NOMO-1 treated with DMSO at 0.1 percent for 48 hours (cell line): ENCODE measurements around the gene KDM4B.
"Not testable (repeated sequence)": the region's sequence is repeated elsewhere in the genome, so short reads cannot be mapped to it uniquely, and the experiment has no call there.

Source experiments
- DNase-seq: peaks from one replicate; lab custom pipeline; 2025; ENCODE audit not compliant: unreplicated experiment; lab: John Stamatoyannopoulos, UW

Gene KDM4B

DNA sequence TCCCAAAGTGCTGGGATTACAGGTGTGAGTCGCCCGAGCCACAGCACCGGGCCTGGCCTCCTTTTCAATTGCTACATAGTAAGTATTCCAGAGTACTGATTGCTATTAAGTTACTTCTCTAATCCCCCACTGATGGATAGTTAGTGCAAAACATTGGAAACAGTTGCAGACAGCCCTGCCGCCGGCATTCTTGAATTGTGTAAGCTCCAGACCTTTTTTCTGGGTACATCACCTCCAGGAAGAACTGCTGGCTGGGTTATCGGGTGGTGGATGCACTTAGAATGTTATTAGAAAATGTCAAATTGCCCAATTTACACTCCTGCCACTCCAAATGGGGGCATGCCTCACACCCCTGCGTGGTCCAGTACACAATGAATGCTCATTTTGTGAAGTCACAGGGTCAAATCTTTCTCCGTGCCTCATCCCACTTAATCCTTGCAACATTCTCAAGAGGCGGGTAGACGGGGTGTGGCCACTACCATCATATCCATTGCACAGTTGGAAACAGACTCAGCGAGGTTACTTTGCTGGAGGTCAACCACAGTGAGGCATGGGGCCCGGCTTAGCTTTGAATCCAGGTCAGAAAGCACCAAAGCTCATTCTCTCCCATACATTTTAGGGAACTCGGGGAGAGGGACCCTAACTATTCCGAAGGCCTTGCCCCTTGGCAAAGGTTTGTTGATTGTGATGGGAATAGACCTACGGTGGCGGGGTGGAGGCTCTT is 1.0 kb upstream of the KDM4B start:
- peak; percentile 50 for DNase-seq

DNA sequence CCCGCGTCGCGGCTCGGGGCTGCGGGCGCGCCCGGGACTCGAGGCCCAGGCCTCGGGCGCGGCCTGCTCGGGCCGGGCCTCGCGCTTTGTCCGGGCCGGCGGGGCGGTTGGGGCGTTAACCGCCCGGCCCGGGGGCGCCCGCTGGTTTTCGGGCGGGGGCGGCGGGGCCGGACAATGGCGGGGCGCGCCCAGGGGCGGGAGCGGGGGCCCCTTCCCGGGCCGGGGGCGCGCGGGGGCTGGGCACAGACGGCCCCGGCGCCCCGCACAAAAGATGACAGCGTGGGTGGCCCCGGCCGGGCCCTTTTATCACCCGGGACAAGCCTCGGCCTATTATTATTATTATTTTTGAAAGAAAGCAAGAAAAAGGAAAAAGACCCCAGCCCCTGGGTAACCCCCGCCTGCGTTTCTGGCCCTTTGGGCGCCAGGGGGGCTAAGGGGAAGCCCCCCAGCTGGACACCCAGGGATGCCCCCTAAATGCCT is 419 bp downstream of the KDM4B start:
- DNase-seq = no peak

DNA sequence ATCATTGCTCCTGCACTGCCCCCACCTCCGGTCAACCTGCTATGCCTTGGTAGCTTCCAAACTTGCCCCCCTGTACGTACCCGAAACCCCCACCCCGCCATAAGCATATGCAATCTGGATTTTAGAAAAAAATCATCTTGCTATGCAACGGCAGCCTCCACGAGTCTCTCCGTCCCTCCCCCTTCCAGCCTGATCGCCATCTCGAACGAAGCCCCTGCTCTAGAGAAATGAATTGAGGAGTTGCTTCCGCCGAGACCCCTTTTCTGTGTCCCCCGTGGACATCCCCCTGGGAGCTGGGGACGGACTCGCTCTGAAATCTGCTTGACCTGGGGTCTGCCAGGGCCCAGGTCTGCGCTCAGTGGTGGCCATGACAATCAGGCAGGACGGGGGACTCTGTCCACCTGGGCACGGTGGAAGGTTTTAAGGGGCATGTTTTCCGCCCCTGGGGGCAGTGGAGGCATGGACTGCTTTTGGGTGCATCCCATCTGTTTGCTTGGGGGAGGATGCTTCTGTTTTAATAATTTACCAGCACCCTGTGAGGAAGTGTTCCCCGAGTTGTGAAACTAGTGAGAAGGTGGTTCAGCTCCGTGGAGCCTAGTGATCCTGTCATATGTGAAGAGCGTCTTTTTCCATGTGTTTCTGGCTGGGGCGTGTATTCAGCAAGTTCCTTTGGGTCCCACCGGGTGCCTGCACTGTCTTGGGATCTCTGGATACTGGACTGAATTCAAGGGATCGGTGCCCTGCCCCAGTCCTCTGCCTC is 1.0 kb downstream of the KDM4B start:
- DNase-seq = peak; percentile 79

DNA sequence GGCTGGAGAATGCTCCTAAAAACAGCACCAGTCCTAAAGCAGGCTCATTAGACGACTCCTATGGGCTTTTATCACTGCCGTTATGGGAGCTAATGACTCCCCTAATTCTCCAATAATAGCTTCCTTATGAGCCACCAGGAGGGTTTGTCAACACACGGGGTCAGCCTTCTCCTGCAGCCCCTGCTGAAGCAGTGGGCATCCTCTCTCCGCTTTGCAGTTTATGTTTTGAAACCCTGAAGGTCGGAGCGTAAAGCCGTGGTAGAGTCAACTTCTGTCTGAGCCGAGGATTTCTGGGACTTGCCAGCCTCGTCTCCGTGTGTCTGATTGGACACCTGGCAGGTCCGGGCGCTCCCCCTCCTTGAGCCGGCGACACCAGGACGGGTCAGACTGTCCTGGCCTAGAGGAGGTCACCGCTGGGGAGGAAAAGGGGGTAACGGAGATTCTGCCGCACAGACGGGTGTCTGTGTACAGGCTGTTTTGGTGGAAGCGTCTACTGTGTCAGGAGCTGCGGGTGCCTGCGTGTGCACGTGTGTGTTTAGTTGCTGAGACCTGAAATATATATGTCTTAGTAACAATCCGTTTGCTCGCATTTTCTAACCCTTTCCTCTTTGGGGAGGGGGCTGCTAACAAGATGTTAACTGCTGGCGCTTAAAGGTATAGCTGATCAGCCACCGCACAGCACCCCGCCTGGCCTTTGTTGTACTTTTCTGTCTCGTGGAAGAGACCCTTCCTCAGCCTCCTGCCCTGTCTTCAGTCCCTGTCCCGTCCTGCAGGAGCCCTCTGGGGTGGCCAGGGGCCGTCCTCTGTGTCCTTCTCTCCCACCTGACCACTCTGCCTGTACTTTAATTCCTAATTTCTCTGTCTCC is 1.9 kb downstream of the KDM4B start:
- no peak for DNase-seq

DNA sequence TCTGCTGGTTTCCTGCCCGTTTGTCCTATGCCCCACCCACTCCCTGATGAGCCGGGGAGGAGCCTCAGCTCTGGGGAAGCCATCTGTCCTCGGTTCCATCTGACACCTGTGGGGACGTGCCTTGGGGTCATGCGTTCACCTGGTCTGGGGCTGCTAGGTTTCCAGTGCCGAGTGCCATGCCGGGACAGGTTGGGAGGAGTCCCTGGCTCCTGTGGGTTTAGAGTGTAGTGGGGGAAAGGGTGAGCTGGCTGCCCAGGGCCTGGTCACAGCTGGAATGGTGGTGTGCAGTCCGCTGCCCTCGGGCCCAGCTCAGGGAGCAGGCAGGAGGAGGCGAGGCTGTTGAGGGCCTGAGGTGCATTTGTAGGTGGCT is 2.5 kb downstream of the KDM4B start:
- DNase-seq = no peak

DNA sequence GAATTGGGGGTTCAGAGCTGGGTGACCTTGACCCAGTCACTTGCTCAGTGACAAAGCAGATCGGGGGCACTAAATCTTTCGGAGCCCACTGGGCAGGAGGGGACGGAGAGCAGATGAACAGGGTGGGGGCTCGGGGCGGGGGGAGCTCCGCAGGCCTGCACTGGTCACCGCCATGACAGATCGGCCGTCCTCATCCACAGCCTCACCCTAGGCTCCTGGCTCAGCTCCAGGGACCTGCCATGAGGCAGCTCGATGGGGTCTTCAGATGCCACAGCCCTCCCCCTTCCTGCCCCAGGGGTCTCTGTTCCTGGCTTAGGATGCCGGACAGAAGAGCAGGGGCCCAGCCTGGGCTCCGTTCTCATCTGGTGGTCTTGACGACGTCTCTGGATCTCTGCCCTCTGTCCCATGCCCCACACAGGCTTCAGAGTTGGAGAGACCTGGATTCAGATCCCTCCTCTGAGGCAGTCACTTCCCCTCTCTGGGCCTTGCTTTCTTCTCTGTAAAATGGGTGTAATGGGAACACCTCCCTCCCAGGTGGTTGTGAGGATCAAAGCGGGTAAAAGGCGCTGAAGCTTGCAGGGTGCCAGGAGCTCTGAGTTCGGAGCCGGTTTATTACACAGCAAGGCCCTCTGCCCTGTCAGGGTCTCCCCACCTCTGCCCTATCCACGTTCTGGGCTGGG is 3.0 kb downstream of the KDM4B start:
- no peak for DNase-seq

DNA sequence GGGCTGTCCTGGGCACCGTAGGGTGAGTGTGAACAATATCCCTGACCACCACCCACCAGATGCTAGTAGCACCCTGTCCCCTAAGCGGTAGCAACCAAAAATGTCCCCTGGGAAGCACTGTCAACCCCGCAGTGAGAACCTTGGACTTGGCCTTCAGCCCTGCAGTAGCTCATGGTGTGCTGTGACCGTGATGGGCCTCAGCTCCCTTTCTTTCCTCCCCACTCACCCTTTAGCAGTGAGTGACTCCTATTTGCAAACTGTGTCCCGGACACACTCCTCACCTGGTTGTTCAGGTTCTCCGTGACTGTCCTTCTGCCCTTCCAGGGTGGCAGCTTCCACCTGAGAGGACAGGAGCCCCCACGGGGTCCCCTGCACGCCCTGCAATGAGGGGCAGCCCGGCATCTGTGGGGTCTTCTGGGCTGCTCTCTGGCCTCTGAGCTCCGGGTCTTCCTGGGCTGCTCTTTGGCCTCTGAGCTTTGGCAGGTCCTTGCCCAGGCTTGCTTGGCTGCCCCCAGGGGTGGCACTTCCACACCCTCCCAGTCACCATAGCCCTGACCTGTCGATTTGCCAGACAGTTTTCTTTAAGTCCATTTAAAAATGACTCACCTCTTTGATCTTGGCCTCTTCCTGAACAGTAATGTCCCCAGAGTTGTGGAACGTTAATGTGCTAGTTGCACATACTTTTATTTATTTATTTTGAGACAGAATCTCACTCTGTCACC is 3.8 kb downstream of the KDM4B start:
- DNase-seq = no peak

DNA sequence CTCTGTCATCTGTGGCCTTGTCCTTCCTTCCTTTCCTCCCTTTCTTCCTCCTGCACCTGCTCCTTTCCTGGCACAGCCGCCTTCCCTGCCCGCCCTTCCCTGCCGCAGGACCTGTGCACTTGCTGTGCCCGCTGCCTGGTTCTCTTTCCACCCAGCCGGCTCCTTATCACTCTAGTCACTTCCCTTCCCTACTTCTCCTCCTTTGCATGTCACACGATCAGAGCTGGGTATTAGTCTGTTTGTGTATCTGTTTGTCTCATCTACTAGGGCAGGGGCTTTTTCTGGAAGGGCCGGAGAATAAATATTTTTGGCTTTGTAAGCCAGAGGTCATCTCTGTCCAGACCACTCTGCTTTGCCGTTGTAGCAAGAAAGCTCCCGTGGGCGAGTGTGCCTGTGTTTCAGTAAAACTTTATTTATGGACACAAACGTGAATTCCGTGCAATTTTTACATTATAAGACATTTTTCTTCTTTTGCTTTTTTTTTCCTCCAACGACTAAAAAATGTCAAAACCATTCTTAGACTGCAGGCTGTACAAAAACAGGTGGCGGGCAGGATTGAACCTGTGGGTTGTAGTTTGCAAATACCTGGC is 6.1 kb downstream of the KDM4B start:
- no peak for DNase-seq

DNA sequence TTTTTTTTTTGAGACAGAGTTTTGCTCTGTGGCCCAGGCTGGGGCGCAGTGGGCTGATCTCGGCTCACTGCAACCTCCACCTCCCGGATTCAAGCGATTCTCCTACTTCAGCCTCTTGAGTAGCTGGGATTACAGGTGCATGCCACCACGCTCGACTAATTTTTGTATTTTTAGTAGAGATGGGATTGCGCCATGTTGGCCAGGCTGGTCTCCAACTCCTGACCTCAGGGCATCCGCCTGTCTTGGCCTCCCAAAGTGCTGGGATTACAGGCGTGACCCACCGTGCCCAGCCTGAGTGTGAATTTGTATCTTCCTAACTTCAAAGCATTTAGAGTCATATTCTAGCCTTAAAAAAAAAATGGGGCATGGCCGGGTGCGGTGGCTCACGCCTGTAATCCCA is 6.7 kb downstream of the KDM4B start:
- not testable (repeated sequence) for DNase-seq

DNA sequence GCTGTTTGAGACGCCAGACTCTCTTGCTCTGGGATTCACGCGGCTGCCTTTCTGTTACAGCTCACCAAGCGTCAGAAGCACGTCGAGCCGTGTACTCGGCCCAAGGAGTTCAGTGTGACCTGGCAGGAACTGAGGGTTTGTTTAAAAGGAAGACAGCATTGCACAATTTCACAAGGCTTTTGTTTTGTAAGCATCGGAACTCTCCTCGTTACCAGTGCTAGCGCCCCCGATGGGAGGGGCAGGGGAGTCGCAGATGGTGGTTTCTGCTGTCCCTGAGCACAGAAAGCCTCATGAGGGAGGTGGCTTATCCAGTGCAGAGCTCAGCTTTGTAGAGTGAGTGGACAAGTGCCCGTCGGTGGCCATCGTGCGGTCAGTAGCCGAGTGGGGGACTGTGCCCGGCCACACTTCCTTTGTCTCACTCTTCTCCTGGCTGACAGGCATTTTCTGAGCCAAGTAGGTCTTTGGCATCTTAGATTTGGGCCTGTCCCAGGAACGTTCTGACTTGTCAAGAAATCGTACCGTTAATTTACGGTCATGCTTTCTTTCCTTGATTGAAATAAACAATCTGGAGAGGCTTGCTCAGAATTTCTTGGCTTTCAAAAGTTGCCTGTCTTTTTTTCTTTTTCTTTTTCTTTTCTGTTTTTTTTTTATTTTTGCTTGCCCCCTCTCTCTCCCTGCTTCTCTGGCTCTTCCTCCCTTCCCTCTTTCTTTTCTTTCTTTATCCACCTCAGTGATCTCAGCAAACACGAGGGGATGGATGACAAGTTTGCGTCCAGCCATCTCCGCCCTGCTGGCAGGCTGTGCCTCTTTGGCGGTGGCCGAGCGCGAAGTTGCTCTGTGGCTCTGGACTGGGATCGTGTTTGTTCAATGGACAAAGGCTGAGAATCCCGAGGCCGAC is 7.7 kb downstream of the KDM4B start:
- DNase-seq = peak; percentile 97

DNA sequence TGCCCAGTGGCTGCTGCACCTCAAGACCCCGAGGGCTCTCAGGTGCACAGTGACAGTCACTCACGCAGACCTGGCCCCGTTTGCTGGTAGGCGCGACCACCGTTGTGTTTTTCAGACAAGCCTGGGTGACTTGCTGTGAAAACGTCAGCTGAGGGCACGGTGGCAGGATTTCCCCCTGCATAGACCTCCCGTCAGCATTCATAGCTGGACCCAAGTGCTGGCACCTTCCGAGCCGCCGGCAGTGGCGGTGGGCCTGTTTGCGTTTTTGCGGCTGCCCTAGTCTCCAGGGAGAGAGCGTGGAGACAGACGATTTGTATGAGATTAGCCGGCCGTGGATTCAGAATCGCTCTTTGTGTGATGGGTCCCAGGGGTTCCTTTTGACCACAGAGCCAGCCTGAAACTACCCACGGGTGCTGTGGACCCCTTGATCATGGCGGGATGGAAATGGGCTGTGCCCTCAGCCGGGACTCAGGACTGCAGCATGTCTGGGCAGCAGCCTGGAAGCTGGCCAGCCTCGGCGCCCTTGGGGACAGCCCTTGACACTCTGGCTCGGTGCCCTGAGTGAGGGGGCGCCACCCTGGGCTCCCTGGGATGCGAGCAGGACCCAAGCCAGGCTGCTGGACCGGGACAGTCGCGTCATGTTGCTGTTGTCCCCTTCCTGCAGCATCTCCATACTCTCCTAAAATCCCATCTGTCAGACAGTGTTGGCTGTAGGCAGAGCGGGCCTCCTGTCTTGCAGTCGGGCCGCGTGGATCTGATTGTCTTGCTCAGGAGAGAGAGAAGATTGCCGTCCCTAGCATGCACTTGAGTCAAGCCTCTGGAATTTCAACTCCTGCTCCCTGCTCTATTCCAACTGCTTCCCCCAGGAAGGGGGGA is 8.6 kb downstream of the KDM4B start:
- DNase-seq = no peak

DNA sequence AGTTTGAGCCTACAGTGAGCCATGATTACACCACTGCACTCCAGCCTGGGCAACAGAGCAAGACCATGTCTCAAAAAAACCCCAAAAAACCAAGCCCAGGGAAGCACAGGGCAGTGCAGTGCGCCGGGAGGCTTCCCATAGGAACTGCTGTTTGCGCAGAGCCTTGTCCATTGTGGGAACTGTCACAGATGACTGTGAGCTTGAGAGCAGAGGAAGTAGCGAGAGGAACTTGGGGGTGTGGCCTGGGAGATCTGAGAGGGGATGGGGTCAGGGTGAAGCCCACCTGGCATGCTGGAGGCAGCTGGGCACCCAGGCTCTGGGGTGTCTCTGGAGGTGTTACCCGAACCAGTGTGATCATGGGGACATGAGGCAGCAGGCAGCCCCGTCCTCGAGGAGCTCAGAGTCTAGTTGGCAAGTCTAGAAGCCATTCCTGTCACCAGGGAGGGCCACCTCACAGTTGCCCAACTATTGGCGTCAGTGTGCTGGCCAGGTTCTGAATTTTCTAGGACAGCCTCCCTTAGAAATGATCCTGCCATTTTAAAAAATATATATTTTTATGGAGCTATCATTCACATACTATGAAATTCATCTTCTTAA is 10.4 kb downstream of the KDM4B start:
- no peak for DNase-seq

DNA sequence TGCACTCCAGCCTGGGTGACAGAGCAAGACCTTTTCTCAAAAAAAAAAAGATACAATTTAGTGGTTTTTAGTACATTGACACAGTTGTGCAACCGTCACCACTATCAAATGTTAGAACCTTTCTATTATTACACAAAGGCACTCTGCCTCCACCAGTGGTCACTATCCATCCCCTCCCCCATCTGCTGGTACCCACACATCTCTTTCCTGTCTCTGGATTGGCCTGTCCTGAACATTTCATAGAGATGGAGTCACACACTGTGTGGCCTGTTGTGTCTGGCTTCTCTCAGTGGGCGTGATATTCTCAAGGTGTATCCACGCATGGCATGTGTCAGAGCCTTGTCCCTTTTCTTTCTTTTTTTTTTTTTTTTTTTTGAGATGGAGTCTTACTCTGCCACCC is 11.2 kb downstream of the KDM4B start:
- no peak for DNase-seq

DNA sequence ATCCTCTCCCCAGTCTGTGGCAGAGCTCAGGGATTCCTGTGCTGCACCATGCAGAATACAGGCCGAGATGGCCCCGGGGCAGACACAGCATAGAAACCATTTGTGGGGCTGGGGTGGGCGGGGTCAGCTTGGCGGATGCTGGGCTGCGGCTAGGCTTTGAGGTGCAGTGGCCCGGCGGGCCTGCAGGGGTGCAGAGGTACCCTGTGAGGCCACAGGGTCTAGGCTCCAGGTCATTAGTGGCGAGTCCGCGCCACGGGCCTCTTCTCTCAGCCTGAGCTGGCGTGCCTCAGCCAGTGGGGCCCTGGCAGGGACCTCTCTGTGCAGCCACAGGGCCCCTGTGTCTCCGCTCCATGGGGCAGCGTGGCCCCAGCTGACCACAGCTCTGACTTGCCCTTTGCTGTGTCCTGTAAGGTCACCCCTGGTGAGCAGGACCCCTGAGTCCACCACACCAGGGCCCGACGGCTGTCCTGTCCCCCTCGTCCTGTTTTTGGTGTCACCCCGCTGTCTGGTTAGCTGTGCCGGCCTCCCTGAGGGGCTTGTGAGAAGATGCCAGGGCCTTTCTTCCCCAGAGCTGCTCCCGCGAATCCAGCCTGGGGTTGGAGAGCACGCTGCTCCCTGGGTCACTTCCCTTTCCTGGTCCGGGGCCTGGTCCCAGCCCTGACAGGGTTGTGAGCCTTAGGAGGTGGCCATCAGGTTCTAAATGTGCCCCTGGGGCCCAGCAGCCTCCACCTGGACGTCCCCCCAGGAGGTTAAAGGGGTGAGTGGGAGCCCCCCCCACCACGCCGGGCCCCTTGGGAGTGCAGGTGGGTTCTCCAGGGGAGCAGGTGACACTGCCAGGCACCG is 12.1 kb downstream of the KDM4B start:
- DNase-seq = no peak

DNA sequence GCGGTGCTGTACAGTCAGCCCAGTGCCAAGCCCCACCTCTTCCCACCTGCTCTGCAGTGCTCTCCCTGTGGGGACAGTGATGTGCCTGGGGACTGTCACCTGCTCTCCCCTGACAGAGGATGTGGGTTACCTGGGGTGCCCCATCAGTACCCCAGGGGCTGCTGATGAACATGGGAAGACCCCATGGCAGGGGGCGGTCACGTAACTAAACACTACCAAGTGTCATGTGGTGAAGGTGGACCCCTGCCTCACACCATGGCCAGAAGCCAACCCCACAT is 12.7 kb downstream of the KDM4B start:
- no peak for DNase-seq

DNA sequence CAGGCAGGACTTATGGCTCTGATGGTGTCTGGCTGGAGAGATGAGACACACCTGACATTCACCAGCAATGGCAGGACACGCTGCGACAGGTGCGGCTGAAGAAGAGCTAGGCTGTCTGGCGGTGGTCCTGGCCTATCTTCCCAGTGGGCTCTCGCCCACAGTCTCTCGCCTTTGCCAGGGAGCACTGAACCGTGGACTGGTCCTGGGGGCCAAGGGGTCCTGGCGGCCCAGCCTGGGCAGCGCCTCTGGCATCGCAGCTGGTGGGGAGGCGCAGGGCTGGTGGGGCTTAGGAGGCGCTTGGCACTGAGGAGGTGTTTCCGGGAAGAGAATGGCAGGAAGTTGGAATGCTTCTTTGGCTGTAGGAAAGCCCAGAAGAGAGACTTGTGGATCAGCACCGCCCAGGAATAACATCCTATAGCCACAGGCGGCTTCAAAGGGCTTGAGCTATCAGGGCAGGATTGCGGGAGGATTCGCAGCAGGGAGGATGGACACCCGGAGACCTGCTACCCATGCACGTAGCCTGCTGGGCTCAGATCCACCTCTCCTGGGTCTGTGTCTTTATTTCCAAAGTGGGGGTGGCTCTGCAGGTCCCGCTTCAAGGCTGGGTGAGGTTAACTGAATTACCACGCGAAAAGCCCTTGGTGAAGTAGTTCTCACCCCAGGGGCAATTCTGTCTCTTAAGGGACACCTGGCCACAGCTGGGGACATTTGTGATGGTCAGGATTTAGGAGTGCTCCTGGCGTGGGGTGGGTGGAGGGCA is 14.6 kb downstream of the KDM4B start:
- no peak for DNase-seq

DNA sequence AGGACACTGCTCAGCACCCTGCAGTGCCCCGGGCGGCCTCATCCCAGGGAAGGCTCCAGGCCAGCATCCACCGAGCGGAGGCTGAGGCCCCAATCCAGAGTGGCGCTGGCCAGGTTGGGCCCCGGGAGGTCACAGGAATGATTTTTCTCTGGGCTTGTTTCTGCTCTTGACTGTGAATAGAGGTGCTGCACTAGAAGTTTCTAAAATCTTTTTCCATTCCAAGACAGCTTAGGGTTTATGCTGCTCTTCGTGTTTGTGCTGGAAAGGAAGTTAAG is 15.1 kb downstream of the KDM4B start:
- DNase-seq = no peak
